ENCODE data around the gene ACSL5.
"Not testable (repeated sequence)": the region's sequence is repeated elsewhere in the genome, so short reads cannot be mapped to it uniquely, and the experiment has no call there.

Gene ACSL5

DNA sequence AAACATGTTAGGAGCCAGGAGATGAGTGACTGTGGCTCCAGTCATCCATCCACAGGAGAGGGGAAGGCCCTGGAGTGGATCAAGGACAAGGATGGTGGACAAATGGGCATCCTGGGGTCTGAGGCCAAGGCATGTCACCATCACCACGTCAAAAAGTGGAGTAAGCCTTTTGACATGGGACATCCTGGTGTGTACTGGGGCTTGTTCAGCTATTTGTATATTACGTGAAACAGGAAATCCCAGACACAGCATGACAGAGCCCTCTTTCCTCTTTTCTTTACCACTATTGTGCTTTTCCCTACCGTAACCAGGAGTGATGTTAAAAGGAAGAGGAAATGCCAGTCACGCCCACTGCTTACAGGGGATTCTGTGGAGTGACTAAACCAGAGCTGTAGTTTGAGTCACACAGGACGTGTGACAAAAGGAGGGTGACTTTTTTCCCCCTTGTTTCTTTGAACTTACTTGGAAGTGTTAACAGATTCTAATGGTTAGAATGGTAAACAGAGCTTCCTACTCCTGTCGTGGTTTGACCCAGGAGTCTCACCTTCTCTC lies 15.4 kb downstream of the ACSL5 start:
- H3K27ac ChIP-seq (ENCODE audit: insufficient read depth, low read depth, low read length, poor library complexity, severe bottlenecking) = no peak overlapping the region
- no peaks in the 10 kb centered on the region for H3K4me1 ChIP-seq (ENCODE audit: control insufficient read depth, insufficient read depth, low read length)
- H3K36me3 ChIP-seq (ENCODE audit: control insufficient read depth, insufficient read depth, low read length) = no peaks in the 10 kb centered on the region
- H3K4me3 ChIP-seq (ENCODE audit: insufficient read depth, low read depth, low read length) = no peak overlapping the region
- H3K27me3 ChIP-seq (ENCODE audit: control insufficient read depth, insufficient read depth, low read length, poor library complexity, severe bottlenecking) = no peaks in the 10 kb centered on the region
- no peaks in the 10 kb centered on the region for H3K9me3 ChIP-seq (ENCODE audit: control insufficient read depth, low read length)
- 59 to 61% methylated on average over 6 of the region's 6 CpGs for WGBS, 2 experiments

DNA sequence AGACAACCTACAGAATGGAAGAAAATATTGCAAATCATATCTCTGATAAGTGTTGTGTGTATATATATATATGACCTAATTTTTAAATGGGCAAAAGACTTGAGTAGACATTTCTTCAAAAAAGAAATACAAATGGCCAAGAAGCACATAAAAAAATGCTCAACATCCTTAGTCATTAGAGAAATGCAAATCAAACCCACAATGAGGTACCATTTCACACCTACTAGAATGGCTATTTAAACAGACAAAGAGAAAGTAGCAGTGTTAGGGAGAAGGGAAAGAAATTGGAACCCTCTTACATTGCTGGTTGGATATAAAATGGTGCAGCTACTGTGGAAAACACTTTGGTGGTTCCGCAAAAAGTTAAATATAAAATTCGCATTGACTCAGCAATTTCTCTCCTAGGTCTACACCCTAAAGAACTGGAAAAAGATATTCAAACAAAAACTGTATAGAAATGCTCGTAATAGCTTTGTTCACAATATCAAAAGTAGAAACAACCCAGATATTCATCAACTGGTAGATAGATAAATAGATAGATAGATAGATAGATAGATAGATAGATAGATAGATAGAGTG lies 16.3 kb downstream of the ACSL5 start:
- WGBS, 2 experiments = 96 to 100% methylated on average over 1 to 2 of the region's 3 CpGs
- H3K27ac ChIP-seq (ENCODE audit: insufficient read depth, low read depth, low read length, poor library complexity, severe bottlenecking) = no peak overlapping the region
- no peak overlapping the region for H3K4me3 ChIP-seq (ENCODE audit: insufficient read depth, low read depth, low read length)
- H3K9me3 ChIP-seq (ENCODE audit: control insufficient read depth, low read length) = no peaks in the 10 kb centered on the region
- H3K27me3 ChIP-seq (ENCODE audit: control insufficient read depth, insufficient read depth, low read length, poor library complexity, severe bottlenecking) = no peaks in the 10 kb centered on the region
- H3K4me1 ChIP-seq (ENCODE audit: control insufficient read depth, insufficient read depth, low read length) = no peaks in the 10 kb centered on the region
- H3K36me3 ChIP-seq (ENCODE audit: control insufficient read depth, insufficient read depth, low read length) = no peaks in the 10 kb centered on the region

DNA sequence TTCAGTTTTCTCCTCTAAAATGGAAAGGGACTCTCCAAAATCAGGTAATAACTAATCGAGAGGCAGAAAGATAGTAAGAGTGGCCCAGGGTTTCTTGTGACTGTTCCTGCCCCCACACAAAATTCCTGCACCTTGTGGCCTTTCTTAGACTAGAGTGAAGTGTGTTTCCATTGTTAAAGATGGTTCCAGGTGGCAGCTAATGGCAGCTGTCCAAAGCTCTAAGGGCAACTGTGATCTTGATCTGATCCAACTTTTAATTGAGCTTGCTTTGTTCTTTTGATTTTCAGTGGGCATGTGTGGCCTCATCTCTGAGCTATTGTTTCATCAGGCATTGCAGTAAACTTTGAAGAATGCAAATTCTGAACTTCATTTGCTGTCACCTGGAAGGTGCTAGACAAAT lies 19.4 kb downstream of the ACSL5 start:
- Histone ChIP-seq H3K27ac (ENCODE audit: insufficient read depth, low read depth, low read length, poor library complexity, severe bottlenecking) (no peak overlapping the region), H3K9me3 (ENCODE audit: control insufficient read depth, low read length) (no peaks in the 10 kb centered on the region), H3K27me3 (ENCODE audit: control insufficient read depth, insufficient read depth, low read length, poor library complexity, severe bottlenecking) (no peaks in the 10 kb centered on the region), H3K36me3 (ENCODE audit: control insufficient read depth, insufficient read depth, low read length) (no peaks in the 10 kb centered on the region), H3K4me3 (ENCODE audit: insufficient read depth, low read depth, low read length) (no peak overlapping the region), H3K4me1 (ENCODE audit: control insufficient read depth, insufficient read depth, low read length) (no peaks in the 10 kb centered on the region)
- 92 to 94% methylated on average over 1 of the region's 1 CpG for WGBS, 2 experiments

DNA sequence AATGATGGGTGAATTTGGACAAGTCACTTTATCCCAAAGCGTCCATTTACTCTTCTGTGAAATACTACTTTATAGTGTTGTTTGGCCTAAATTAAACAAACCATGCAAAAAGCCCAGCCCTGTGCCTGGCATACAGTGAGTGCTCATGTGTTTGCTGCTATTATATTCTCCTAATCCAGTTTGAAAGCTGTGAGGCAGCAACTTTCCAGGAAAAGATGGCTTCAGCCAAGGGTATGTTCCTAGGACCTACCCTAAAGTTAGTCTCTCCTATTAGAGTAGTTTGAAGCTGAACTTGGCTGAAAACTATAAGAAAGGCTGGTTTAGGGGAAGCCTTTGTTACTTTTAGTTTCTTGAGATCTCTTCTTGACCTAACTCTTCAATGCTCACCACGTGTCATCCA lies 19.9 kb downstream of the ACSL5 start:
- Histone ChIP-seq H3K4me3 (ENCODE audit: insufficient read depth, low read depth, low read length) (no peak overlapping the region), H3K27me3 (ENCODE audit: control insufficient read depth, insufficient read depth, low read length, poor library complexity, severe bottlenecking) (no peaks in the 10 kb centered on the region), H3K4me1 (ENCODE audit: control insufficient read depth, insufficient read depth, low read length) (no peaks in the 10 kb centered on the region), H3K36me3 (ENCODE audit: control insufficient read depth, insufficient read depth, low read length) (no peaks in the 10 kb centered on the region), H3K9me3 (ENCODE audit: control insufficient read depth, low read length) (no peaks in the 10 kb centered on the region), H3K27ac (ENCODE audit: insufficient read depth, low read depth, low read length, poor library complexity, severe bottlenecking) (no peak overlapping the region)
- 81 to 90% methylated on average over 2 of the region's 2 CpGs for WGBS, 2 experiments

GRCh38 chr10:112394475-112394875 lies 20.6 kb downstream of the ACSL5 start:
- H3K4me1 ChIP-seq (ENCODE audit: control insufficient read depth, insufficient read depth, low read length) = no peaks in the 10 kb centered on the region
- no peak overlapping the region for H3K4me3 ChIP-seq (ENCODE audit: insufficient read depth, low read depth, low read length)
- WGBS, 2 experiments = 92 to 96% methylated on average over 5 of the region's 5 CpGs
- H3K36me3 ChIP-seq (ENCODE audit: control insufficient read depth, insufficient read depth, low read length) = no peaks in the 10 kb centered on the region
- no peaks in the 10 kb centered on the region for H3K9me3 ChIP-seq (ENCODE audit: control insufficient read depth, low read length)
- H3K27me3 ChIP-seq (ENCODE audit: control insufficient read depth, insufficient read depth, low read length, poor library complexity, severe bottlenecking) = no peaks in the 10 kb centered on the region
- H3K27ac ChIP-seq (ENCODE audit: insufficient read depth, low read depth, low read length, poor library complexity, severe bottlenecking) = no peak overlapping the region

DNA sequence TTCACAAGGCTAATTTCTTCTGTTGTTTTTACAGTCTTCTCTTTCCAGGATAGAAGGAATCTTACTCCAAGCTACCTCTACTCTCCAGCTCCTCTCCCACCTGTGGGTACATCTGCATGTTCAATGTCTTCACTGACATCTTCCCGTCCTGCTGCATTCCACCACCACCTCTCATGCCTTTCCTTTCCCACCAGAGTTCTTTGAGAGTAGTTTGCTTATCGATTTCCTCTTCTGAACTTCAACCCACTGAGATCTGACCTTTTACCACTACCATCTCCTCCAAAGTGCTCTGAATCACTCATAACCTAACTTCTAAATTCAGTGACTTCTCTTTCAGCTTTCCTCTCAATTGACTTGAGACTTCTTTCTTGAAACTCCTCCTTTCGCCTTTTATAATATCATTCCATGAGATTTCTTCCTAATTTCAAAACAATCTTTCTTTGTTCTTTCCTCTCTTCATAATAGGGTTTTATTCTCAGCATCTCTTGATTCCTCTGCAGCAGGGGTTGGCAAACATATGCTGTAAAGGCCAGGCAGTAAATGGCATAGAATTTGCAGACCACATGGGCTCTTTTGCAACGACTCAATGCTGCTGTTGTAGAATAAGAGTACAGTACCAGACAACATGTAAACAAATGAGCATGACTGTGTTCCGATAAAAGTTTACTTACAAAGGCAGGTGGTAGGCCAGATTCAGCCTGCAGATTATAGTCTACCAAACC lies 22.1 kb downstream of the ACSL5 start:
- Histone ChIP-seq H3K4me3 (ENCODE audit: insufficient read depth, low read depth, low read length) (no peak overlapping the region), H3K27ac (ENCODE audit: insufficient read depth, low read depth, low read length, poor library complexity, severe bottlenecking) (no peak overlapping the region), H3K36me3 (ENCODE audit: control insufficient read depth, insufficient read depth, low read length) (no peaks in the 10 kb centered on the region), H3K27me3 (ENCODE audit: control insufficient read depth, insufficient read depth, low read length, poor library complexity, severe bottlenecking) (no peaks in the 10 kb centered on the region), H3K9me3 (ENCODE audit: control insufficient read depth, low read length) (no peaks in the 10 kb centered on the region), H3K4me1 (ENCODE audit: control insufficient read depth, insufficient read depth, low read length) (no peaks in the 10 kb centered on the region)
- WGBS, 2 experiments = 83 to 85% methylated on average over 5 of the region's 5 CpGs

DNA sequence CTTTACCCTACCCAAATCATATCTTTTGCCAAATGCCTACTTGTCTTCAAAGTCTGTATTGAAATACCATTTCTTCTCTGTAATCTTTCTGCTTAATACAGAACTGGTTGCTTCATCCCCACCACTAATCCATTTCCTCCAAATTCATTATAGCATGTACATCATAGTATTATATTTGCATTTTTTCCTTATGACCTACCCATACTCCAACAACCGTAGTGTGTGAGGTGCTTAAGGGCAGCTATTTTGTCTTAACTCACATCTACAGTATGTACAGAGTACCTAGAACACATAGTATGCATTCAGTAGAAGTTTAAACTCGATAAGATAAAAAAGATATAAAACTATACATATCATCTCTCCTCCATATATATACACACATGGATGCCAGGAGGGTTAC lies 23.7 kb downstream of the ACSL5 start:
- H3K4me1 ChIP-seq (ENCODE audit: control insufficient read depth, insufficient read depth, low read length) = no peaks in the 10 kb centered on the region
- H3K36me3 ChIP-seq (ENCODE audit: control insufficient read depth, insufficient read depth, low read length) = no peaks in the 10 kb centered on the region
- WGBS, 2 experiments = 76% methylated on average over 2 of the region's 2 CpGs; no CpG with 5 or more reads in 1 of the 2 experiments
- no peaks in the 10 kb centered on the region for H3K9me3 ChIP-seq (ENCODE audit: control insufficient read depth, low read length)
- H3K27ac ChIP-seq (ENCODE audit: insufficient read depth, low read depth, low read length, poor library complexity, severe bottlenecking) = no peak overlapping the region
- no peaks in the 10 kb centered on the region for H3K27me3 ChIP-seq (ENCODE audit: control insufficient read depth, insufficient read depth, low read length, poor library complexity, severe bottlenecking)
- H3K4me3 ChIP-seq (ENCODE audit: insufficient read depth, low read depth, low read length) = no peak overlapping the region

GRCh38 chr10:112402917-112403316 lies 29.0 kb downstream of the ACSL5 start:
- H3K4me1 ChIP-seq (ENCODE audit: control insufficient read depth, insufficient read depth, low read length) = no peaks in the 10 kb centered on the region
- no peaks in the 10 kb centered on the region for H3K9me3 ChIP-seq (ENCODE audit: control insufficient read depth, low read length)
- H3K27me3 ChIP-seq (ENCODE audit: control insufficient read depth, insufficient read depth, low read length, poor library complexity, severe bottlenecking) = no peaks in the 10 kb centered on the region
- H3K4me3 ChIP-seq (ENCODE audit: insufficient read depth, low read depth, low read length) = no peak overlapping the region
- H3K36me3 ChIP-seq (ENCODE audit: control insufficient read depth, insufficient read depth, low read length) = no peaks in the 10 kb centered on the region
- WGBS, 2 experiments = 88 to 93% methylated on average over 2 of the region's 2 CpGs
- H3K27ac ChIP-seq (ENCODE audit: insufficient read depth, low read depth, low read length, poor library complexity, severe bottlenecking) = no peak overlapping the region

- Histone ChIP-seq H3K27me3 (ENCODE audit: control insufficient read depth, insufficient read depth, low read length, poor library complexity, severe bottlenecking) (no peaks in the 10 kb centered on the region), H3K27ac (ENCODE audit: insufficient read depth, low read depth, low read length, poor library complexity, severe bottlenecking) (no peak overlapping the region), H3K4me3 (ENCODE audit: insufficient read depth, low read depth, low read length) (no peak overlapping the region), H3K4me1 (ENCODE audit: control insufficient read depth, insufficient read depth, low read length) (no peaks in the 10 kb centered on the region), H3K36me3 (ENCODE audit: control insufficient read depth, insufficient read depth, low read length) (no peaks in the 10 kb centered on the region), H3K9me3 (ENCODE audit: control insufficient read depth, low read length) (no peaks in the 10 kb centered on the region)
- 83 to 100% methylated on average over 2 to 3 of the region's 3 CpGs for WGBS, 2 experiments
Observed at GRCh38 chr10:112404617-112405016, 30.7 kb downstream of the ACSL5 start.

- not testable (repeated sequence) for H3K4me3 ChIP-seq (ENCODE audit: insufficient read depth, low read depth, low read length); H3K36me3 ChIP-seq (ENCODE audit: control insufficient read depth, insufficient read depth, low read length); H3K4me1 ChIP-seq (ENCODE audit: control insufficient read depth, insufficient read depth, low read length); H3K9me3 ChIP-seq (ENCODE audit: control insufficient read depth, low read length); H3K27ac ChIP-seq (ENCODE audit: insufficient read depth, low read depth, low read length, poor library complexity, severe bottlenecking); H3K27me3 ChIP-seq (ENCODE audit: control insufficient read depth, insufficient read depth, low read length, poor library complexity, severe bottlenecking)
- WGBS, 2 experiments = 89 to 92% methylated on average over 2 of the region's 2 CpGs
Observed at GRCh38 chr10:112406806-112407205, 32.9 kb downstream of the ACSL5 start.
